SK-N-MC (cell line): ENCODE data around the gene NEGR1.

Experiments used
- DNase-seq: peaks from one replicate; pipeline ENCODE4 v3.0.0-alpha.2; 2011; ENCODE audit warnings: low read depth, low spot score
- H3K27ac ChIP-seq: fragments of 200-600 bp; sonication (generic); 2 replicates; pipeline ENCODE4 v1.5.1; 2016; ENCODE audit warnings: mixed run types
- H3K36me3 ChIP-seq: fragments of 200-600 bp; sonication (generic); 2 replicates; pipeline ENCODE4 v1.6.1; 2017; ENCODE audit warnings: antibody characterized with exemption, low read length, mixed read lengths; ENCODE audit not compliant: insufficient read depth
- H3K4me3 ChIP-seq: fragments of 200-600 bp; sonication (generic); 2 replicates; pipeline ENCODE4 v1.5.1; 2016
- H3K9ac ChIP-seq: fragments of 200-600 bp; sonication (generic); 2 replicates; pipeline ENCODE4 v1.8.0; 2017; ENCODE audit warnings: mixed run types, mixed read lengths; ENCODE audit not compliant: insufficient read length
- H3K9me3 ChIP-seq: fragments of 200-600 bp; sonication (generic); 2 replicates; pipeline ENCODE4 v1.6.1; 2017; ENCODE audit warnings: low read depth, mild to moderate bottlenecking, antibody characterized with exemption, low read length, moderate library complexity, mixed read lengths
- EZH2 ChIP-seq: fragments of 200-600 bp; sonication (generic); IDR thresholded peaks from one replicate; pipeline ENCODE4 v1.6.1; 2017; ENCODE audit warnings: antibody characterized with exemption
- FOXP2 ChIP-seq: optimal IDR thresholded peaks from 2 replicates; pipeline ENCODE3; 2011; ENCODE audit warnings: mild to moderate bottlenecking, moderate library complexity; ENCODE audit not compliant: insufficient read depth; ENCODE audit errors: extremely low read length, control extremely low read depth
- POLR2AphosphoS5 ChIP-seq: IDR thresholded peaks from 2 replicates; pipeline ENCODE4 v1.6.1; 2012; ENCODE audit warnings: mild to moderate bottlenecking, low read depth, low read length, borderline replicate concordance

Gene NEGR1

GRCh38 chr1:71721532-71721931 lies 560.8 kb downstream of the NEGR1 start:
- Histone ChIP-seq H3K9me3 (no peaks in the 10 kb centered on the region), H3K4me3 (no peak overlapping the region), H3K36me3 (no peaks in the 10 kb centered on the region), H3K27ac (no peak overlapping the region), H3K9ac (no peak overlapping the region)
- DNase-seq: no peak
- TF ChIP-seq FOXP2 (no peak), EZH2 (no peak), POLR2AphosphoS5 (no peak)

- TF ChIP-seq POLR2AphosphoS5 (no peak), EZH2 (no peak), FOXP2 (no peak)
- Histone ChIP-seq H3K9ac (no peak overlapping the region), H3K27ac (no peak overlapping the region), H3K9me3 (no peaks in the 10 kb centered on the region), H3K36me3 (no peaks in the 10 kb centered on the region), H3K4me3 (no peak overlapping the region)
- no peak for DNase-seq
Observed at GRCh38 chr1:71719330-71719729, 563.0 kb downstream of the NEGR1 start.

GRCh38 chr1:71717186-71717585 lies 565.2 kb downstream of the NEGR1 start:
- no peak for TF ChIP-seq EZH2
- no peak for TF ChIP-seq POLR2AphosphoS5
- TF ChIP-seq FOXP2: no peak
- H3K9ac ChIP-seq: no peak overlapping the region
- DNase-seq: no peak
- no peaks in the 10 kb centered on the region for H3K9me3 ChIP-seq
- H3K4me3 ChIP-seq: no peak overlapping the region
- H3K27ac ChIP-seq: no peak overlapping the region
- no peaks in the 10 kb centered on the region for H3K36me3 ChIP-seq

- H3K27ac ChIP-seq: no peak overlapping the region
- H3K4me3 ChIP-seq: no peak overlapping the region
- no peak for DNase-seq
- H3K36me3 ChIP-seq: no peaks in the 10 kb centered on the region
- H3K9me3 ChIP-seq: no peaks in the 10 kb centered on the region
- TF ChIP-seq FOXP2 (no peak), POLR2AphosphoS5 (no peak), EZH2 (no peak)
- H3K9ac ChIP-seq: no peak overlapping the region
Observed at GRCh38 chr1:71711456-71711855, 570.9 kb downstream of the NEGR1 start.

- no peak for DNase-seq
- H3K27ac ChIP-seq: no peak overlapping the region
- H3K4me3 ChIP-seq: no peak overlapping the region
- TF ChIP-seq POLR2AphosphoS5 (no peak), FOXP2 (no peak), EZH2 (no peak)
- H3K9ac ChIP-seq: no peak overlapping the region
- peaks cover 3% of the 10 kb centered on the region; the same call in 1 of the 2 replicates for H3K9me3 ChIP-seq
- H3K36me3 ChIP-seq: no peaks in the 10 kb centered on the region
Observed at GRCh38 chr1:71706029-71706671, 576.2 kb downstream of the NEGR1 start.

- no peak for TF ChIP-seq POLR2AphosphoS5
- TF ChIP-seq FOXP2: no peak
- no peak for TF ChIP-seq EZH2
- H3K9ac ChIP-seq: no peak overlapping the region
- no peak overlapping the region for H3K27ac ChIP-seq
- peaks cover 3% of the 10 kb centered on the region; the same call in 1 of the 2 replicates for H3K9me3 ChIP-seq
- no peak for DNase-seq
- H3K4me3 ChIP-seq: no peak overlapping the region
- H3K36me3 ChIP-seq: no peaks in the 10 kb centered on the region
Observed at GRCh38 chr1:71698186-71698585, 584.2 kb downstream of the NEGR1 start.

- Histone ChIP-seq H3K9ac (no peak overlapping the region), H3K36me3 (no peaks in the 10 kb centered on the region), H3K4me3 (no peak overlapping the region), H3K9me3 (no peaks in the 10 kb centered on the region), H3K27ac (no peak overlapping the region)
- TF ChIP-seq FOXP2 (no peak), EZH2 (no peak), POLR2AphosphoS5 (no peak)
- DNase-seq: no peak
Observed at GRCh38 chr1:71695821-71696220, 586.5 kb downstream of the NEGR1 start.

- H3K27ac ChIP-seq: no peak overlapping the region
- DNase-seq: no peak
- no peak overlapping the region for H3K9ac ChIP-seq
- H3K4me3 ChIP-seq: no peak overlapping the region
- no peaks in the 10 kb centered on the region for H3K36me3 ChIP-seq
- TF ChIP-seq POLR2AphosphoS5 (no peak), FOXP2 (no peak), EZH2 (no peak)
- H3K9me3 ChIP-seq: no peaks in the 10 kb centered on the region
Observed at GRCh38 chr1:71695084-71695483, 587.3 kb downstream of the NEGR1 start.

GRCh38 chr1:71693581-71693980 lies 588.8 kb downstream of the NEGR1 start:
- Histone ChIP-seq H3K27ac (no peak overlapping the region), H3K4me3 (no peak overlapping the region), H3K9me3 (no peaks in the 10 kb centered on the region), H3K36me3 (no peaks in the 10 kb centered on the region), H3K9ac (no peak overlapping the region)
- DNase-seq: no peak
- TF ChIP-seq FOXP2 (no peak), POLR2AphosphoS5 (no peak), EZH2 (no peak)

GRCh38 chr1:71689635-71690034 lies 592.7 kb downstream of the NEGR1 start:
- no peak overlapping the region for H3K27ac ChIP-seq
- no peak overlapping the region for H3K9ac ChIP-seq
- no peak for TF ChIP-seq EZH2
- TF ChIP-seq FOXP2: no peak
- no peak for TF ChIP-seq POLR2AphosphoS5
- no peaks in the 10 kb centered on the region for H3K9me3 ChIP-seq
- no peak overlapping the region for H3K4me3 ChIP-seq
- no peak for DNase-seq
- H3K36me3 ChIP-seq: no peaks in the 10 kb centered on the region
